Fibroblast of the conjunctiva (primary cell): ENCODE results near the gene FIGN.

ENCODE experiments used
- DNase-seq: peaks from one replicate; pipeline ENCODE4 v3.0.0-alpha.2; 2010; ENCODE audit warnings: low read depth

FIGN gene

DNA sequence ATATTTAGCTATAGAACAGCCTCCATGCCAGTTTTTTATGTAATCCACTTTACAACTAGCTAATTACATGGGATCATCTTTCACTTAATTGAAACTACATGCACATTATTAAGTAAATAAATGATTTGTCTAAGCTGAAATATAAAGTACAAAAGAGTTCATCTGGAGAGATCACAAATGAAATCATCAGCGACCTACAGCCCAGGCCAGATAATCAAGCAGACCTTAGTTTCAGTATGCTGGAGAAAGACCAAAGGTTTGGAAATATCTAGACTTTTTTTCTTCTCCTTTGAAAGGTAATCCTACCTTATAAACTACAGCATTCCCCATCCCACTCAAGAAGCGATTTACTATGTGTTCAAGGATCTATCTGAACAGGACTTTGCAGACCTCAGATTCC is 26.5 kb downstream of the FIGN start:
- no peak for DNase-seq

DNA sequence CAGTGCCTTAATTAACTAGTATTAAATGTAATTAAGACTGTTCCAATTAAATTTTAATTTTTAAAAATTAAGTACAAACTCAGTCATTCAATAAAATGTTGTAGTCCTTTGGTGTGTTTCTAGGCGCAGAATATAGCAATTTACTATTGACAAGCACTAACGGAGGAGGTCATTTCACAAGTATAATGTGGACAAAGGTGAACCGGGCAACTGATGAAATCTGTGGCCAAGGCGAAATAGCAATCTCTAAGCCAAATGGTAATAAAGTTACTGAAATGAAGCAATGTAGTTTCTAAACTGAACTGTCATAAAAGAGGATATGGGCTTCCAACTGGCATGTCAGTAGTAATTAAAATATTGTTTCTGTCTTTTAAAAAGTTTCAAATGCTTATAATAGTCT is 27.5 kb downstream of the FIGN start:
- DNase-seq: no peak

DNA sequence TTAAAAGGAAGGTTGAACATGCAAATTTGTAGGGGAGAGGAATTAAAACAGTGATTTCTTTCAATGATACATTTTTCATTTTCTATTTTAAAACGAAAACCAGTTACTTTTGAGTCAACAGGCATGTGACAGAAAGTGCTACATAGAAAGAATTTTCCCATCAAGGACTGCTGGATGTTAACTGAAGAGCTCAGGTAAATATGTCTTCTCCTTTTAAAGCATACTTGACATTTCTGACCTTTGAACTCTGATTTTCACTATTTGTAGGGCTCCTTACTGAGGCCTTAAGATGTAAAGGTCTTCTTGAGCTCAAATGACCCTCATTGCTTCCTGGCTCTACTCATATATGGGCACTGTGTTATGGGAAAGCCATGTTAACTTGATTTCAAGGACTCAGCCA is 32.4 kb downstream of the FIGN start:
- DNase-seq: no peak

DNA sequence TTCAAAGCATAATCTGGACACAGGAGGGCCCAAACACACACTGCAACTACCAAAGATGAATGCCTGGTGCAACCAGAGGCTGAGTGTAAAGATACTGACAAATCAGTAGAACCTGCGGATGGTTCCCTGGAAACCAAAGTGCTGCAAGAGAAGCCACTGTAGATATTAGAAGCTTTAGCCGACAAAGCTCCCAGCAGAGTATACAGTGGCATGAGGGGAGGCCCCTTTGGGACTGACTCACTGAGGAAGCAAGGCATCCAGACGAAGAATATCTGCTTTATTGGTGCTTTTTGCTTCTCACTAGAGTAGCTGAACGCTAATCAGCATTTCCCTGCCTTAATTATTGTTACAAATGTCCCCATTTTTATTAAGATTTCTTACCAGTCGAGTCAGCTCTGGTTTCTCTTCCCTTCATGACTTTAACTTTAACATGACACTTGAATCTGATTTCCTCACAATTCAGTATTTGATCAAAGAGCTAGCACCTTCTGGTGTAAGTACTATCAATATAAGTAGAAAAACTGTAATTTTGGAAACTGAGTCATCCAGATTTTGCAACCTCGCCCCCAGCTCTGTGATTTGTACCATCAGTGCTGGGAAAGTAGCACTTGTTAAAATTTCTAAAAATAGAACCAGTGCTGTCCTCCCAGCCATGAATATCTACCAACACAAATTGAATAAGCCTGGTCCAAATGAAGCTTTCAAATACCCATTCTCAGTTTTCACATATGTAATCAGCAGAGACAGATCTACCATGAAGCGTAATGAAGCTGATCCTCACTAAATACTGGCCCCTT is 34.2 kb downstream of the FIGN start:
- DNase-seq: no peak

DNA sequence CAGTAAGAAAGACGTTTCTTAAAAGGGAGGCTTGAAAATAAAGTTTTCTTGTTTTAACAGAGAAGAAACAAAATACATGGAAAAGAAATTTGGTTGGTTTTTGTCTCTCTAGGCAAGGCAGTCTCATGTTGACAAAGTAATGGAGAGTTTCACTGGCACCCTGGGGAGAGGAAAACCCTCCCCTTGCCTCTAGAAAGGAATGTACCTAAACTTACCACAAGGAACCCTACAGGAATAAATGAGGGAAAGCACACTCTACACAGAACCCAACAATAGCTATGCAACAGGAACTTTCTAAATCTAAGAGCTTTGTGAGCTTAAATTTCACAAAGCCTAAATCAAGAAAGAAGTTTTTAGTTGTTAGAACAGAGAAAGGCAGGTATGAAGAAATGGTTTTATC is 37.0 kb downstream of the FIGN start:
- no peak for DNase-seq

DNA sequence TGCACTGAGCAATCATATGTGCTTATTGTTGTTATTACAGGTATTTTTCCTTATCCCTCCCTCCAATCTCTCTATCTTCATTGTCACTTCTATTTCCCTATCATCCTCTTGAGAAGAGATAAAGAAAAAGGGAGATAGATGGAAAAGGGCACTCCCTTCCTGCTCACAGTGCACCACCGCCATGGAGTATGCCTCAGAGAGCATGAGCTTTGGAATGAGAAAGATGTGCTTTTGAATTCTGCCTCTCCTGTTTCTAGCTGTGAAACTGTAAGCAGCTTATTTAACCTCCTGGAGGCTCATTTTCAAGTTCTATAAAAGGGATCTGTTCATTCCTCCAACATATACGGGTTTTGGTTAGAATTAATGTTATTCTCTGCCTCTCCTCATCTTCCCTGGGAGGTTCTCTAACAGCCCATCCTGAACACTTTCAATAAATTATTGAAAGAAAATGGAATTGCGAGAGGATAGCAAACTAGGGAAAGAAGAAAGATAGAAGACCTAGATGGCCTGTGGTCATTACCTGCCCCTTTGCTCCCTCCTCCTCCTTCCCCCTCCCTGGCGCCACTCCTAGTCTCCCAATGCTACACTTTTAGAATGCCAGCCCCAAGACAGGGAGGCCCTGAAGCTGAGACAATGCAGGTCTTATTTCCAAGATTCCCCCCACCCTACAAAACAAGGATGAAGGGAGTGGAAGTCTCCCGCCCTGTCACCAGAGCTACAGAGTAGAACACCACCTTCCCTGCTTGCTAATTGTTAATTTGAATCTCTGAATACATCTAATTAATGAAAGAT is 37.8 kb downstream of the FIGN start:
- no peak for DNase-seq

DNA sequence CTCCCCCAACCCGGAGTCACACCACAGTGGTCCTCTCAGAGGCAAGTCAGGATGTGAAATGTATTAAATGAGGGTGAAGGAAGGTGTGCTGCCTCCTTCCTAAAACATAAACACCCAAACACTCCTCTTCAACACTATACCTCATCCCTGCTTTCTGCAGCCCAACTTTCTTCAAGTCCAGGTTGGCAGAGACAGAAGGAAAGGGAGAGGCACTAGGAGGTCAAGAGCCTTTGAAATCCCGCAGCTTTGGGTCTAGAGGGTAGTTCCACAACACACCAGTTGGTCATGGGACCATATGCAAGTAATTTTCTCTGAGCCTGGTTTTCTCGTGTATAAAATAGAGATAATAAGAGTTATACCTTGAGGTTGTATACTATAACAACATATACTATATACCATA is 38.4 kb downstream of the FIGN start:
- no peak for DNase-seq

DNA sequence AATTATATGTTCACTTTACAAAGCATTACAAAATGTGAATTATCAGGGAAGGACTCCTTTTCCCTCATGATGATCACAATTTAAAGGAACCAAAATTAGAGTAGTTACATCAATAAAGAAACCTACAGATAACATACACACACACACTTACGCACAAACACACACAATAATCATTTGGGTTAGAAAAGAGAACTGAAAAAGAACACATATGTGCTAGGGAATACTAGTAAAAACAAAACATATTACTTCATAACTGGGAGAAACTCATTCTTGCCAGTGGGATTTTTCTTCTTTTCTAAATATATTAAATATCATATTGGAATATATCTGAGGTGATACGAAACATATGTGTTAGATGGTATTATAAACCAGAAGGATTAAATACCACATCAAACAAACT is 42.3 kb downstream of the FIGN start:
- DNase-seq: no peak

DNA sequence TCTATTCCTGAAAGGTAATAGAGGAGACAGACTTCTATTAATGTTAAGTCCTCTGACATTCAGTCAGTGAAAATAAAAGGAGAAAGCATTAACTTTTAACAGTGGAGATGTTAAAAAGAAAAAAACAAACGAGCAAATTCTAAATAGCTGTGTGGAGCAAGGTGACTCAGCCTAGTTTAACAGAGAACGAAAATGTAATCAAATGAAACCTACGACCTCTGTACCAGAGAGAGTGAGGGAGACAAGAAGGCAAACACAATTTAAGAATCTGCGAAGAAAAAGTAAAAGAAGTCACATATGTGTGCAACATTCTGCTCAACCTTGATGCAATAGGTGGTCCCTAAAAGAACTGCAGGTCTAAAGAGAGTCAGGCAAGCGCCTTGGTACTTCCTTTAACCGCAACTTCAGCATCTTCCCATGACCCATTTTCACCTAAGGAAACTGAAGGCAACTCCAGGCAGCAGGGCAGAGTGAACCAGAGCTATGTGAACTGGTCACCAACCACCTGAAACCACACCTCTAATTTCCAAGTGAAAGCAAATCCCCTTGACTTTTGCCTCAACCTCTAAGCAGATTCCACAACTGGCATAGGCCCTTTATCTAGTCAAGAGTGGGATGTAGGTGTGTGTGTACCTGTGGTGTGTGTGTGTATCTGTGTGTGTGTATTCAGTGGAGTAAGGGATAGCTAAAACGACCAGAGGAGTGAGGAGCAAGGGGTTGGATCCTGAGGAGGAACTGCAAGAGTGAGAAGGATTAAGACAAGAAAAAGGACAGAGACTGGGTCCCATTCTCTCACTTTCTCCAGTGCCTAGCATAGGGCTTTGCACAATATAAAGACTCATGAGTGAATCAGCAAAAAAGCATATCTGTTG is 43.0 kb downstream of the FIGN start:
- DNase-seq: no peak

DNA sequence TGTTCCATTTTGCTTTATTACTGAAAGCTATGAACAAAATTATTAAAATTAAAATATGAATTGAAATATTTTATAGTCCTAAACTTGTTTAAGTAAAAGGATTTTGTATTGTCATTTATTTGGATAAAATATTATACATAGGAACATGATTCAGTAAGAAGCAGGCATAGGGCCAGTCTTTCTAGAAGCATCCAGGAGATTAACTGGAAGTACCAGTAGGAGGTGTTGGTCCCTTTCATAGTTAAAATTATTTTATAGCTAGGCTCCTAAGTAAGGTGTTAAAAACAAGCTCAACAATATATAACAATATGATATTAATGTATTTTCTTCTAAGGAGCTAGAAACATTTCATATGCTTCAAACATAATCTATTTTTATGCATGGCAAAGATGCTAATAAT is 43.7 kb downstream of the FIGN start:
- no peak for DNase-seq

DNA sequence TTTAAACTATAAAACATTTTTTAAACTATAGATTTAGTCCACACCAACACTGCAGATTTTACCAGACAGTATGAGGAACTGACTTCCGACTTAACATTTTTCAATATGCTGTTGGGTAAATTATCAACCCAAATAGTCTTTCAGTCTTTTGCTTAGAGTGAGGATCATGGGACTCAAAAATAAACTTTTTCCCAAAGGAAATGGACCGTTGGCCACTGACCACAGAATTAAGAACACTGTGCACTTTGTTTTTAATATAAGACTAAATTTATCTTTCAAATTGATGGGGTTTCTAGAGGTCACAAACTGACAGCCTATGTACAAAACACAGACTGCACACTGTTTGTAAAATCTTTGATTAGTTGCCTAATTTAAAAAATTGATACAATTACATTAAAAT is 44.9 kb downstream of the FIGN start:
- no peak for DNase-seq

DNA sequence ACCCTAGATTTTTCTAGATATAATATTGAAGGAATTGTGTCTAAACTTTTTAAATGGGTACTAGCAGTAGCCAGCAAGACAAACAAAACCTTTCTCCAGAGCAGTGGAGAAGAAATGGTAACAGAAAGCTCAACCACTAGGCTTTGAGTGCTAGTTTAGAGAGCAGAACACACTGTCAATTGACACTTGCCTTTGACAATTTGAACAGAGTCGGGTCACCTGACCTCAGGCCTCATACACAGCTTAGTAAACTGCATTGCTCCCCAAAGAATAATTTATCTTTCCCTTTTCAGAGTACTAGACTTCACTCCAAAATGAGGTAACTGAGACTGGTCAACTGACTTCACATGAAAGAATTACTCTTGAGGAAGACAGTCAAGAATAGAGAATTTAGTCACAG is 48.6 kb downstream of the FIGN start:
- no peak for DNase-seq

DNA sequence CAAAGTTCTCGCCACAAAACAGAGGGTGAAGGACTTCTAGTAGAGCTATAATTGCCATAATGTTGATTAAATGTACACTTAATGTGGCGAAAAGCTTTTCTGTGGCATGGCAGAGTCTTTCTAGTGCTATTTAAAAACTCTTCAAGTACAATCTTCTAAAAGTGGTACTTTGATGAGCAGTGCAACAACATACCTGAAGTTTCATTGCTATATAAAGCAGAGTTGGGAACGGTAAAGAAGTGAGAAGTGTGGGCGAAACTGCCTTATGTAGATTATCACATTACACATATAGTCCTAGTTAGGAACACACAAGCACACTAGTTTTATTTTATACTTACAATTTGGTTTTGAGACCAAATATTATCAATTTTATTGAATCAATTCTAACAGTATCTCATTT is 49.5 kb downstream of the FIGN start:
- DNase-seq: no peak

DNA sequence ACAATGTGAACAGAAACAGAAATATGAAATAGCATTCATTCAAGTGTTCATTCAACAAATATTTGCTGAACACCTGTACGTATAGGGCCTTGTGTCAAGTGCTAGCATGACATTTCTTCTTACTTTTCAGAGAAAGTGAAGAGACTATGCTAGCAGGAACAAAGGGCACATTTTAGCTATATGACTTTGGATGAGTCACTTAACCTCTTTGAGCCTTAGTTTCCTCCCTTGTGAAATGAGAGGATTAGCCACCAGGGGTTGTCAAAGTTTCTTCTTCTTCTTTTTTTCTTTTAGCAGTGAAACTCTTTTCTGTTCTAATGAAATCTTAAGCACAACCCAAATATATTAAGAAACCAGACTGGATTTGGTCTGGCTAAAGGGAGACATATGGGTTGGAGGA is 53.1 kb downstream of the FIGN start:
- DNase-seq: peak; percentile 18

DNA sequence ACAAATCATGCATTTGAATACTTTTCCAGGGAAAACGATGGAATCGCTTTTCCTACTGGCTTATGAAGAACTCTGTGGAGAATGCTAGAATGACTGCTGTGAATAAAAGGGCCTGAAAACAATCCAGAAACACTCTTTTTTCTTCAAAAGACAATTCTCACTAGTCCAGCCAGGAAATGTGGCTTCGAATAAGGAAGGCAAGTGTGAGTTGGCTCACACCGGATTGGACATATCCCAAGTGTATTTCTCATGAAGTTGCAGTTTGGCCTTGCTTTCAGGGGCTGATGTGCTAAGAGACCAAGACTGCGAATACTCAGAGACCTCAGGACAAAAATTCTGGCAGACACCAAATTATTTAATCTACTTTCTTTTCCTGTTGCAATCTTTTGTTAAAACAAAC is 54.1 kb downstream of the FIGN start:
- peak; percentile 20 for DNase-seq

DNA sequence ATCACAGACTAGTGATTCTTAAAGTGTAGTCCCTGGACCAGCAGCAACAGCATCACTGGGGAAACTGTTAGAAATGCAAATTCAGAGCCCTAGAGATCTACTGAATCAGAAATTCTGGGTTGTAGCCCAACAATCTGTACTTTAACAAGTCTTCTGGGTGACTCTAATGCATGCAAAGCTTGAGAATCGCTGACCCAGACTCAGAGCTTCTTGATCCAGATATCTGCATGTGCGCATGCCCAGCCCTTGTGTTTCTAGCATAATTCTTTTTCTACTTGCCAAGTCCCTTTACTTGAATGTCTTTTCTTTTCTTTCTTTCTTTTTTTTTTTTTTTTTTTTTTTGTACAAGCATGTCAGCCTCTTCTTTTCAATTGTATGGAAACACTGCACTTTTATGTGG is 60.4 kb downstream of the FIGN start:
- DNase-seq: no peak

DNA sequence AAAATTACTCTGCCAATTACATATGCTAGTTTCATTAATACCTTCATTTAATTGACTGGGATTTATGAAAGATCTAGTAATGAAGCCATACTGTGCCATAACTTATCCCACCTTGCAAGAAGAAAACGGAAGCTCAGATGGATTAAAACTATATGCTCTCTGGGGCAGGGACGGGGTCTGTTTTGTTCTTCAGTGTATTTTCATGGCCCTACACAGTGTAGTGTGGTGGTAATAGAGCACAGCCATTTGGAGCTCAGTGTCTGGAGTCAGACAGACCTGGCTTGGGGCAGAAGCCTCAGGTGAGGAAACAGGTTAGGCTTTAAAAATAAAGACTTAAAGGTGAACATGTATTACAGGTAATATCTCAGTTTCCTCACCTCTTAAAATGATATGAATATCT is 62.3 kb downstream of the FIGN start:
- DNase-seq: no peak

DNA sequence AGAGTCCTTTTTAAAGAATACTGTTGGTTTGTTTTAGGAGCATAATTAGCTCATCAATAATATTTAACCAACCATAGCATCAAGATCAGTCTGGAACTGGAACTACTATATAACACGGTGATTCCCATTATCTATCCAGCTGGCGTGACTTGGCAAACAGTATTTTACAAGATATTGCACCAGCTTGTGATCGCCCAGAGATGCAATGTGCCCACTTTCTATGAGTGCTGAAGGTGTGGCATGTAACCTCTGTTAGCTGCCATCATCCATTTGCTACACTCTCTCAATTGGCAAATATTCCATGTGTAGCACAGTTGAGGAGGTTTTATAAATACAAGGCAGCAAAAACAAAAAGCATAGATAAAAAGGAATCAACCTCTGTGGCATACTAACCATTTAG is 64.9 kb downstream of the FIGN start:
- no peak for DNase-seq

DNA sequence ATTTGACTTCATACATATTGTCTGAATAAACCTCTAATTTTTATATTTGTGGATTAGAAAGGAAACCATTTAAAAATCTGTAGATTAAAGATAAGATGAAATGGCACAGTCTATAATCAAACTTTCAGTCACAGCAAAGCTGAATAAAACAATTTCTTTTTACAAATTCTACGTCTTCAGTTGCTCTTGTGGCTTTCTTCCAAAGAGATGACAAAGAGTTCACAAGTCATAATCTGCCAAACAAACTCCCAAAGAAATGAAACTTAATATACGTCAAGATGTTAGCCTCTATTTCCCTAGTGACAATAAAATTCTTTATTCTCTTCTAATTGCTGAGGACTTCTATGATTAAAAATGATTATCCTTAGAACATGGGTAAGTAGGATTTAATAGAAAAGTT is 66.3 kb downstream of the FIGN start:
- no peak for DNase-seq

DNA sequence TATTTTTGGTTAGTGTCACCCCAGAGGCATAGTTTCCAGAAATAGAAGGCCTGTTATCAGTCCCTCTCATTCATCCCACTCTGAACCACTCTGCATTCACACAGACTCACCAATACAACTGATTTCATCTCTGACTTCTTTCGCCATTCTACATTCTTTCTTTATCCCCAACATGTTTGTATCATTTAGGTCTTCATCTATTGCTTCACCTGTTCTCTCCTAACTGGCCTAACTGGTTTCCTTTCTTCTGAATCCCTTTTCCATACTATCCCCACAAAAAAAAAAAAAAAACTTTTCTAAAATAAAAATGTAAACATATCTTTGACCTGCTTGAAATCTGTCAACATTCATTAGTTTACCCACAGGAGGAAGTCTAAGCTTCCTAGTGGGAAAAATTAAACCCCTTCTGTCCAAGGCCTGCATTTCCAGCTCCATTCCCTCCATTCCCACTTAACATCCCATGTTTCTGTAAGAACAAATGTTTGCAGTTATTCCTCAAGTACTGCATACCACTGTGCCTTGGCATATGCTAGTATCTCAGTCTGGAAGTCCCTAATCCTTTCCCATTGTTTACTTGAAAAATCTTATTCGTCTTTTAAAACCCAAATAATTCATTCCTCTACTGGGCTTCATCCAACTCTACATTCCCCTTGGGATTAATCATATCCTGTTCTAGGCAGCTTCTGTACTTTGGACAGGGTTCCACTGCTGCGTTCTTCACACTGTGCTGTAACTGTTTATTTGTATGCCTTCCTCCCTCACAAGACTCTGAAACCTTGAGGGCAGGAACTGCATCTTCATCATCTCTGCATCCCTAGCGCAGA is 68.5 kb downstream of the FIGN start:
- DNase-seq: peak; percentile 63

DNA sequence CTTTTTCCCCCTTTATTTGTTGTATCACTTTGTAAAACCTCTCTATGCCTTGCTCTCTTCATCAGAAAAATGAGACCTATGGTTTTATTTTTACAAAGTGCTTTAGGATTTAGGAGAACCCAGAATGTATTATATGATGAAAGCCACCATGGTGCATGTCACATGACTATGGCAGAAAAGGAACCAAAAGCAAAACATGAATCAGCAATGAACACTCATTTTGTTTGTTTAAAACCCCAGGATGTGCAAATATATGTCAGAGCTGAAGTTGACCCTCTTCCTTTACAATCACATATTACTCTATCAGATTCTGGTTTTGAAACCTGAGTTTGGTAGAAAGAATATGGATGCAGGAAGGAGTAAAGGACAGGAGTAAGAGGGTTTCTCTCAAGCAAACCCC is 70.0 kb downstream of the FIGN start:
- DNase-seq: no peak

DNA sequence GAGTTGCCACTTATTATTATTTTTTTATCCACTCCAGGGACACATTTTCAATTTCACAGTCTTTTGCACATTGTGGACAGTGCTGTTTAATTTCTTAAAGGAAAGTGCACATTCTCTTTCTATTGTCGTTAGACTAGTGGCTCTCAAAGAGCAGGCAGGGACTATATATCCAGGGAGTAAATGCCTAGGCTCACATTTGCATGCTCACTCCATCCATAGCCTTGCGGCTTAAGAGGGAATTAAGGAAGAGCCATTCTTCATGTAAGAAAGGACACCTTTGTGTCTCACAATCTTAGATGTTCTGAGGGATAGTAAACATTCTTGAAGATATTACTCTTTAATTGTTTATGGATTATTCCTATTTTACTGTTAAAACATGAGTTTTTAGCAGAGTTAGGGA is 70.8 kb downstream of the FIGN start:
- no peak for DNase-seq
